GM12878 (cell line): ENCODE measurements around the gene GPC5. TPM values are rescaled to one million over a fixed set of nuclear protein-coding genes. Genes with fewer than 3 reads are reported as not detected.

Source experiments
- ATAC-seq: fragments of 200-7000 bp; cut with Tn5 transposase; 3 replicates; pipeline ENCODE4 v1.9.1; 2020; ENCODE audit warnings: mild to moderate bottlenecking, moderate library complexity
- BruUV-seq: library from RNA; stranded (reverse); fragments of 400-500 nt; replicated peaks from 2 replicates; lab custom pipeline; 2021; lab: Mats Ljungman, UMichigan
- CTCF ChIA-PET: fragments of 300-600 bp; sonication (Branson Sonifier 250); formaldehyde crosslinking; extraction: SDS; loops from one replicate; lab custom pipeline; 2021; ENCODE audit warnings: inconsistent platforms; lab: Yijun Ruan, JAX
- POLR2A ChIA-PET: fragments of 350-600 bp; formaldehyde crosslinking; extraction: SDS; loops from one replicate; lab custom pipeline; 2021; ENCODE audit warnings: inconsistent platforms; lab: Charles Lee
- RAD21 ChIA-PET: fragments of 300-600 bp; sonication (Branson Sonifier 250); formaldehyde crosslinking; loops from one replicate; lab custom pipeline; 2023; ENCODE audit warnings: antibody characterized with exemption; ENCODE audit not compliant: unreplicated experiment; lab: Charles Lee
- SMC1A ChIA-PET: fragments of 300-600 bp; sonication (Branson Sonifier 250); formaldehyde crosslinking; loops from one replicate; lab custom pipeline; 2023; ENCODE audit not compliant: unreplicated experiment, uncharacterized antibody; lab: Charles Lee
- DNase-seq: peaks from one replicate; pipeline ENCODE4 v3.0.0-alpha.2; 2011; ENCODE audit warnings: low read depth, low spot score
- FAIRE-seq: peaks from 3 replicates; lab custom pipeline; 2011; peaks lifted over from hg19 to GRCh38; lab: Jason Lieb, UNC
- H2AFZ ChIP-seq: 2 replicates; pipeline ENCODE4 v1.6.0; 2011; ENCODE audit warnings: low read depth, low read length, control low read depth; ENCODE audit not compliant: control insufficient read depth
- H3K27ac ChIP-seq: 2 replicates; pipeline ENCODE4 v1.5.1; 2011; ENCODE audit warnings: control low read depth; ENCODE audit not compliant: control insufficient read depth, insufficient read depth
- H3K27me3 ChIP-seq, 2 experiments: replicated peaks in 1 of 2; 2 replicates each; pipeline versions ENCODE4 v1.6.0 to v1.6.1; 2011; ENCODE audit warnings: low read length in 1 of 2; ENCODE audit not compliant: control insufficient read depth in 2 of 2, insufficient read depth in 2 of 2
- H3K36me3 ChIP-seq, 2 experiments: 2 replicates each; pipeline ENCODE4 v1.5.1; 2011; ENCODE audit warnings: low read length in 1 of 2; ENCODE audit not compliant: control insufficient read depth in 2 of 2, insufficient read depth in 2 of 2
- H3K4me1 ChIP-seq: 2 replicates; pipeline ENCODE4 v1.6.1; 2011; ENCODE audit warnings: mild to moderate bottlenecking, low read length, moderate library complexity, mixed read lengths; ENCODE audit not compliant: control insufficient read depth, insufficient read depth
- H3K4me2 ChIP-seq: 2 replicates; pipeline ENCODE4 v1.6.0; 2011; ENCODE audit warnings: control low read depth; ENCODE audit not compliant: control insufficient read depth, insufficient read depth
- H3K4me3 ChIP-seq: fragments of 200-600 bp; sonication (generic); 2 replicates; pipeline ENCODE4 v1.5.1; 2016
- H3K79me2 ChIP-seq: 2 replicates; pipeline ENCODE4 v1.6.0; 2011; ENCODE audit warnings: low read length; ENCODE audit not compliant: control insufficient read depth, insufficient read depth
- H3K9ac ChIP-seq: 2 replicates; pipeline ENCODE4 v1.8.0; 2011; ENCODE audit warnings: low read length, control low read depth, mixed read lengths; ENCODE audit not compliant: control insufficient read depth, insufficient read depth
- H3K9me3 ChIP-seq: replicated peaks from 3 replicates; pipeline ENCODE4 v1.5.1; 2011; ENCODE audit warnings: mild to moderate bottlenecking, low read length; ENCODE audit not compliant: control insufficient read depth, insufficient read depth
- H4K20me1 ChIP-seq: 2 replicates; pipeline ENCODE4 v1.6.0; 2011; ENCODE audit not compliant: control insufficient read depth, insufficient read depth
- CREB1 ChIP-seq: IDR thresholded peaks from 2 replicates; pipeline ENCODE4 v1.6.1; 2012; ENCODE audit warnings: low read depth, mild to moderate bottlenecking, inconsistent platforms
- E2F8 ChIP-seq: fragments of 450-650 bp; IDR thresholded peaks from 2 replicates; pipeline ENCODE4 v1.6.1; 2018; ENCODE audit warnings: mild to moderate bottlenecking, low read depth, moderate library complexity; ENCODE audit not compliant: partially characterized antibody
- HDGF ChIP-seq: fragments of 450-650 bp; IDR thresholded peaks from 2 replicates; pipeline ENCODE4 v1.6.1; 2016; ENCODE audit warnings: antibody characterized with exemption
- MEF2A ChIP-seq: IDR thresholded peaks from 2 replicates; pipeline ENCODE4 v1.6.1; 2011; ENCODE audit warnings: low read depth, mild to moderate bottlenecking, low read length, moderate library complexity; ENCODE audit not compliant: insufficient read depth
- NFXL1 ChIP-seq: fragments of 450-650 bp; IDR thresholded peaks from 2 replicates; pipeline ENCODE4 v1.6.1; 2017; ENCODE audit warnings: antibody characterized with exemption, mild to moderate bottlenecking, borderline replicate concordance
- SP1 ChIP-seq: IDR thresholded peaks from one replicate; pipeline ENCODE4 v1.6.1; 2011; ENCODE audit warnings: low read depth, low read length
- YY1 ChIP-seq: IDR thresholded peaks from 2 replicates; pipeline ENCODE4 v1.6.1; 2011; ENCODE audit warnings: low read depth, mild to moderate bottlenecking, low read length
- WGBS: methylation state at CpG from one replicate; pipeline ENCODE4 v1.1.6; 2016; ENCODE audit warnings: low lambda C conversion rate; ENCODE audit not compliant: insufficient replicate concordance, insufficient coverage; ENCODE audit errors: missing lambda C conversion rate; 5-methylcytosine and 5-hydroxymethylcytosine counted together
- in situ Hi-C: fragments of 300-500 bp; cut with MboI; formaldehyde crosslinking; loops from 9 replicates; pipeline ENCODE4 v1.14.3; 2018; ENCODE audit warnings: mixed read lengths
- intact Hi-C: fragments of 100-400 bp; cut with micrococcal nuclease; formaldehyde crosslinking; loops from one replicate; pipeline ENCODE4 v1.14.2; 2022; ENCODE audit not compliant: unreplicated experiment
- polyA plus RNA-seq, 11 experiments: library from polyadenylated mRNA; depleted of rRNA in 4 of 11; unstranded in 6 of 11; stranded (reverse) in 5 of 11; fragments of >200 nt; fragmentation: Nextera tagmentation in 4 of 11; fragmentation: Illumina TruSeq in 1 of 11; extraction: Ambion mirVana in 4 of 11; extraction: Trizol in 1 of 11; gene quantifications; 1 replicate in 1 of 11; 2 replicates in 10 of 11; pipeline versions ENCODE4 v1.2.1 to v1.2.3, GENCODE V29; 2011 to 2016; ENCODE audit warnings: inconsistent platforms in 2 of 11, missing spikeins in 2 of 11, low read depth in 1 of 11
- total RNA-seq, 4 experiments: library from RNA; depleted of rRNA in 3 of 4; stranded (reverse); fragments of >200 nt in 3 of 4; fragmentation: Illumina TruSeq in 1 of 4; extraction: Trizol in 1 of 4; gene quantifications; 2 replicates each; pipeline versions ENCODE4 v1.2.1 to v1.2.3, GENCODE V29; 2013 to 2021

The GPC5 gene
- total and polyA plus RNA-seq, 10 of the 15 experiments (the other 5 are each of a cell fraction or from before 2014, with no cell fraction given): 0.05 to 0.87 (median 0.44) TPM; not detected in 1

- DNase-seq (no peak), ATAC-seq (no peak)
- in situ Hi-C loops (no loop called here), intact Hi-C loops (no loop called here)
- H3K9ac ChIP-seq: no peak overlapping the region
- H2AFZ ChIP-seq: no peak overlapping the region
- no peak overlapping the region for H3K4me3 ChIP-seq
- no peak overlapping the region for H3K27ac ChIP-seq
- RAD21 ChIA-PET: no interaction called here
- H3K4me2 ChIP-seq: no peak overlapping the region
- no peak for TF ChIP-seq CREB1
- no peak for TF ChIP-seq HDGF
- no peak for TF ChIP-seq NFXL1
- no peak for TF ChIP-seq MEF2A
- no peak for TF ChIP-seq SP1
- TF ChIP-seq, all 136 proteins: peak for 0
- Histone ChIP-seq H3K4me1 (no peaks in the 10 kb centered on the region), H3K79me2 (no peaks in the 10 kb centered on the region), H4K20me1 (no peaks in the 10 kb centered on the region), H3K36me3 (no peaks in the 10 kb centered on the region), H3K27me3 (no peaks in the 10 kb centered on the region), H3K9me3 (no peaks in the 10 kb centered on the region)
- no TSS peak for BruUV-seq
- POLR2A ChIA-PET: no interaction called here
- WGBS: 13% methylated on average over 5 of the region's 5 CpGs
- SMC1A ChIA-PET: no interaction called here
- FAIRE-seq: no peak
- CTCF ChIA-PET: no interaction called here
These were observed 1242.5 kb downstream of the GPC5 start for GRCh38 chr13:92640936-92641335.

- no peaks in the 10 kb centered on the region for H3K79me2 ChIP-seq
- BruUV-seq: no TSS peak
- H2AFZ ChIP-seq: no peak overlapping the region
- H3K9ac ChIP-seq: no peak overlapping the region
- ChIA-PET RAD21 (no interaction called here), CTCF (no interaction called here), SMC1A (no interaction called here), POLR2A (no interaction called here)
- in situ Hi-C loops (no loop called here), intact Hi-C loops (no loop called here)
- no peak overlapping the region for H3K27ac ChIP-seq
- no peaks in the 10 kb centered on the region for H3K36me3 ChIP-seq
- no peaks in the 10 kb centered on the region for H3K27me3 ChIP-seq
- ATAC-seq (no peak), FAIRE-seq (no peak), DNase-seq (no peak)
- H3K9me3 ChIP-seq: no peaks in the 10 kb centered on the region
- H3K4me2 ChIP-seq: no peak overlapping the region
- no peaks in the 10 kb centered on the region for H3K4me1 ChIP-seq
- H4K20me1 ChIP-seq: no peaks in the 10 kb centered on the region
- TF ChIP-seq YY1 (no peak), CREB1 (no peak), E2F8 (no peak)
- no peak overlapping the region for H3K4me3 ChIP-seq
These were observed 1250.9 kb downstream of the GPC5 start for GRCh38 chr13:92649140-92649813.
